HUDEP-2 (cell line): ENCODE results near the gene BPIFB1.
A peak's percentile ranks its signal among the peaks of the same experiment; 100 is the strongest.

Experiments used
- DNase-seq, 76 experiments: peaks; one replicate each; lab custom pipeline; 2025; ENCODE audit not compliant: unreplicated experiment in 76 of 76; lab: John Stamatoyannopoulos, UW

The BPIFB1 gene

GRCh38 chr20:33291830-33292355, 8.9 kb downstream of the BPIFB1 start:
- DNase-seq: peak in 43 of 76 experiments; percentile 2 to 59 (median 22)

GRCh38 chr20:33296206-33296605, 13.2 kb downstream of the BPIFB1 start:
- no peak for DNase-seq

GRCh38 chr20:33298391-33298790, 15.4 kb downstream of the BPIFB1 start:
- no peak for DNase-seq

GRCh38 chr20:33299111-33299603, 16.1 kb downstream of the BPIFB1 start:
- peak in 52 of 76 experiments; percentile 1 to 68 (median 38) for DNase-seq

- DNase-seq: no peak
Measured at GRCh38 chr20:33301192-33301930, 18.3 kb downstream of the BPIFB1 start.

- DNase-seq: no peak
Measured at GRCh38 chr20:33303595-33303994, 20.6 kb downstream of the BPIFB1 start.

- no peak for DNase-seq
Measured at GRCh38 chr20:33304046-33304445, 21.0 kb downstream of the BPIFB1 start.

GRCh38 chr20:33305589-33306057, 22.6 kb downstream of the BPIFB1 start:
- DNase-seq: no peak

- no peak for DNase-seq
Measured at GRCh38 chr20:33306228-33306627, 23.2 kb downstream of the BPIFB1 start.

- no peak for DNase-seq
Measured at GRCh38 chr20:33306807-33307206, 23.8 kb downstream of the BPIFB1 start.

GRCh38 chr20:33308668-33309067, 25.7 kb downstream of the BPIFB1 start:
- DNase-seq: no peak

GRCh38 chr20:33309631-33310030, 26.6 kb downstream of the BPIFB1 start:
- no peak for DNase-seq

- no peak for DNase-seq
Measured at GRCh38 chr20:33310327-33310899, 27.4 kb downstream of the BPIFB1 start.

GRCh38 chr20:33311011-33311410, 28.0 kb downstream of the BPIFB1 start:
- no peak for DNase-seq

- no peak for DNase-seq
Measured at GRCh38 chr20:33311996-33312395, 29.0 kb downstream of the BPIFB1 start.

GRCh38 chr20:33312583-33312982, 29.6 kb downstream of the BPIFB1 start:
- no peak for DNase-seq

GRCh38 chr20:33313686-33314314, 30.8 kb downstream of the BPIFB1 start:
- DNase-seq: no peak

- DNase-seq: no peak
Measured at GRCh38 chr20:33316343-33316742, 33.3 kb downstream of the BPIFB1 start.

- DNase-seq: no peak
Measured at GRCh38 chr20:33316958-33317357, 33.9 kb downstream of the BPIFB1 start.

GRCh38 chr20:33317424-33318095, 34.5 kb downstream of the BPIFB1 start:
- no peak for DNase-seq

- DNase-seq: no peak
Measured at GRCh38 chr20:33318096-33318429, 35.0 kb downstream of the BPIFB1 start.
